T47D (cell line): Measurements from ENCODE around the gene GSAP.

Experiments
- DNase-seq, 2 experiments: peaks; one replicate each; pipeline versions ENCODE4 v3.0.0 to v3.0.0-alpha.2; 2011 to 2012; ENCODE audit warnings: low read depth in 1 of 2, low spot score in 1 of 2
- JUND ChIP-seq: IDR thresholded peaks from 2 replicates; pipeline ENCODE4 v1.6.1; 2012; ENCODE audit warnings: low read depth
- in situ Hi-C: cut with HindIII; loops from 2 replicates; pipeline ENCODE4 v1.10.0; 2016; ENCODE audit warnings: low sequenced_read_pairs, low pct_unique_long_range_greater_than_20kb

Gene GSAP

GRCh38 chr7:77265666-77266065 is 150.5 kb downstream of the GSAP start:
- in situ Hi-C loops = no loop called here
- no peak for TF ChIP-seq JUND
- DNase-seq = no peak

- TF ChIP-seq JUND = no peak
- in situ Hi-C loops = no loop called here
- no peak for DNase-seq
Observed at GRCh38 chr7:77262316-77262715, 153.8 kb downstream of the GSAP start.
